Mammary epithelial cell (primary cell): Measurements from ENCODE around the gene RNU1-2.
"Not testable (repeated sequence)": the region's sequence is repeated elsewhere in the genome, so short reads cannot be mapped to it uniquely, and the experiment has no call there.

ENCODE experiments used
- EZH2 ChIP-seq: IDR thresholded peaks from 2 replicates; pipeline ENCODE4 v1.6.1; 2012; ENCODE audit warnings: low read length, inconsistent platforms, borderline replicate concordance
- TF ChIP-seq, protein P1 (sequence below), 2 donors: IDR thresholded peaks in 1 of 2; conservative IDR thresholded peaks in 1 of 2; 2 replicates each; pipeline ENCODE4 v1.5.1; 2011 to 2012; ENCODE audit warnings: inconsistent platforms in 2 of 2, low read length in 2 of 2, mild to moderate bottlenecking in 2 of 2, control low read depth in 1 of 2, low read depth in 1 of 2; ENCODE audit not compliant: insufficient read depth in 1 of 2; ENCODE audit errors: extremely low read depth in 1 of 2

DNA sequence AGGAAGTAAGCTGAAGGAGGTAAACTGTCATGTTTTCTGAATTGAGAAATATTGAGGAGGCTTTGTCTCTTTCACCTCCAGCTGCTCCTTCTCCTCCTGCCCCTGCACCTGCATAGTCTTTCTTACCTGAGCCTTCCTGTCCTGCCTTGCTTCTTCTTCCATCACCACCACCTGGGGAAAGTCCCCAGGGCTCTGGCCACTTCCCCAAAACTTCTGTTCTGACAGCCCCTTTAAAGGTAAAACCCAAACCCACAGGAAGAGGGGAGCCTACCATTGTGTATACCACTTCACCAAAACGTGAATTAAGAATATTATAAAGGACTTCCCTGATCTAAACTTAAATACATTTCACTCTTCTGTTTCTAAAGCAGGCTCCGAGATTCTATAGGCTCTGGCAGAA lies 5.6 kb downstream of the RNU1-2 start:
- TF ChIP-seq, protein P1, sequence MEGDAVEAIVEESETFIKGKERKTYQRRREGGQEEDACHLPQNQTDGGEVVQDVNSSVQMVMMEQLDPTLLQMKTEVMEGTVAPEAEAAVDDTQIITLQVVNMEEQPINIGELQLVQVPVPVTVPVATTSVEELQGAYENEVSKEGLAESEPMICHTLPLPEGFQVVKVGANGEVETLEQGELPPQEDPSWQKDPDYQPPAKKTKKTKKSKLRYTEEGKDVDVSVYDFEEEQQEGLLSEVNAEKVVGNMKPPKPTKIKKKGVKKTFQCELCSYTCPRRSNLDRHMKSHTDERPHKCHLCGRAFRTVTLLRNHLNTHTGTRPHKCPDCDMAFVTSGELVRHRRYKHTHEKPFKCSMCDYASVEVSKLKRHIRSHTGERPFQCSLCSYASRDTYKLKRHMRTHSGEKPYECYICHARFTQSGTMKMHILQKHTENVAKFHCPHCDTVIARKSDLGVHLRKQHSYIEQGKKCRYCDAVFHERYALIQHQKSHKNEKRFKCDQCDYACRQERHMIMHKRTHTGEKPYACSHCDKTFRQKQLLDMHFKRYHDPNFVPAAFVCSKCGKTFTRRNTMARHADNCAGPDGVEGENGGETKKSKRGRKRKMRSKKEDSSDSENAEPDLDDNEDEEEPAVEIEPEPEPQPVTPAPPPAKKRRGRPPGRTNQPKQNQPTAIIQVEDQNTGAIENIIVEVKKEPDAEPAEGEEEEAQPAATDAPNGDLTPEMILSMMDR (conservative IDR thresholded peaks at IDR 0.05 in 1 of 2, IDR thresholded peaks at IDR 0.05 in 1 of 2; ENCODE audit: extremely low read depth in 1 of 2, insufficient read depth in 1 of 2, low read depth in 1 of 2, low read length in 2 of 2) = not testable (repeated sequence)
- not testable (repeated sequence) for TF ChIP-seq EZH2
